Amygdala (tissue), 56 donors: Measurements from ENCODE around the gene MCU.
A peak's percentile ranks its signal among the peaks of the same experiment; 100 is the strongest.

Source experiments
- DNase-seq, 56 donors: peaks; one replicate each; lab custom pipeline; 2025; lab: John Stamatoyannopoulos, UW

Gene MCU

GRCh38 chr10:72800000-72800740 is 108.2 kb downstream of the MCU start:
- DNase-seq, result no peak

- no peak for DNase-seq
Measured at GRCh38 chr10:72800741-72801092, 108.8 kb downstream of the MCU start.

- DNase-seq, result no peak
Measured at GRCh38 chr10:72801263-72801868, 109.4 kb downstream of the MCU start.

GRCh38 chr10:72802332-72802731 is 110.4 kb downstream of the MCU start:
- no peak for DNase-seq

GRCh38 chr10:72802763-72803505 is 111.0 kb downstream of the MCU start:
- DNase-seq, result no peak

- DNase-seq, result no peak
Measured at GRCh38 chr10:72808001-72808400, 116.1 kb downstream of the MCU start.

GRCh38 chr10:72809006-72809405 is 117.1 kb downstream of the MCU start:
- DNase-seq, result no peak

GRCh38 chr10:72810976-72811375 is 119.0 kb downstream of the MCU start:
- no peak for DNase-seq

- DNase-seq, result no peak
Measured at GRCh38 chr10:72812415-72812752, 120.4 kb downstream of the MCU start.

GRCh38 chr10:72812753-72813430 is 120.9 kb downstream of the MCU start:
- no peak for DNase-seq

GRCh38 chr10:72814099-72814790 is 122.3 kb downstream of the MCU start:
- DNase-seq, result peak in 1 of 56 donors; percentile 1

- DNase-seq, result no peak
Measured at GRCh38 chr10:72816565-72816964, 124.6 kb downstream of the MCU start.

GRCh38 chr10:72818076-72818475 is 126.1 kb downstream of the MCU start:
- no peak for DNase-seq

- no peak for DNase-seq
Measured at GRCh38 chr10:72819053-72819452, 127.1 kb downstream of the MCU start.

GRCh38 chr10:72821606-72822005 is 129.7 kb downstream of the MCU start:
- DNase-seq, result no peak

GRCh38 chr10:72822342-72822986 is 130.5 kb downstream of the MCU start:
- DNase-seq, result no peak

GRCh38 chr10:72825163-72825562 is 133.2 kb downstream of the MCU start:
- DNase-seq, result no peak

- no peak for DNase-seq
Measured at GRCh38 chr10:72826346-72826745, 134.4 kb downstream of the MCU start.

- DNase-seq, result no peak
Measured at GRCh38 chr10:72828294-72828693, 136.4 kb downstream of the MCU start.

- no peak for DNase-seq
Measured at GRCh38 chr10:72830625-72831024, 138.7 kb downstream of the MCU start.
